Measurements from ENCODE around the gene AVL9.
"Not testable (repeated sequence)": the region's sequence is repeated elsewhere in the genome, so short reads cannot be mapped to it uniquely, and the experiment has no call there.

The AVL9 gene

DNA sequence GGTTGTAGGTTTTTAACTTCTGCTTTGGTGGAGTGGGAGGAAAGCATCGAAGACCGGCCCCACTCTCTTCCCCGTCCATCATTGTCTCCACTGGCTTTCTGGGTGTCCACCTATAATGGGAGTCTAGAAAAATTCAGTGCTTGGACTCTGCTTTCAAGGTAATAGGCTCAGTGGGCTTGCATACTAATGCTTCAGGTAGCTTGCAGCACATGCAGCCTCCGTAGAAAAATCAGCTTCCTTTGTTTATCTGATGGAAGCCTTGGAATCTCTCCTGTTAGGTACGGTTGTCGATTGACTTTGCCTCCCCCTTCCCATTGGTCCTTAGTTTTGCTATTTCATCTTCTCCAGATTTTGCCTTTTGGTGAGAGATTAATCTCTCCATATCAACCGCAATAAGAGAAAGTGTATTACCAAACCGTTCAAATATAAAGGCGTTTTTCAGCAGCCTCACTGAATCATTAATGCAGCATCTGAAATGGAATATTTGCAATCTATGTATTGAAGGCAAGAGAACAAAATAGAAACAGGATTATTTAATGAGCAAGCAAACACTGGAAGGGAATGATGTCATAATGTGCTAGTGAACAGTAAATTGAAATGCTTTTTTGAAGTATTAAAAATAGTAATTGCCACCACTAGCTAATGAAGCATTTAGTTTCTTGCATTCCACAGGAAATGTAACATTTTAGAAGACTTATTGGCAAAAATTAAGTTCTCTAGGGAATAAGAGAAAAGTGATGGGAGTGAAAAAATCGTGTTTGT lies 944 bp downstream of the AVL9 start:
- DNase-seq (ENCODE audit: low spot score), result no peak

DNA sequence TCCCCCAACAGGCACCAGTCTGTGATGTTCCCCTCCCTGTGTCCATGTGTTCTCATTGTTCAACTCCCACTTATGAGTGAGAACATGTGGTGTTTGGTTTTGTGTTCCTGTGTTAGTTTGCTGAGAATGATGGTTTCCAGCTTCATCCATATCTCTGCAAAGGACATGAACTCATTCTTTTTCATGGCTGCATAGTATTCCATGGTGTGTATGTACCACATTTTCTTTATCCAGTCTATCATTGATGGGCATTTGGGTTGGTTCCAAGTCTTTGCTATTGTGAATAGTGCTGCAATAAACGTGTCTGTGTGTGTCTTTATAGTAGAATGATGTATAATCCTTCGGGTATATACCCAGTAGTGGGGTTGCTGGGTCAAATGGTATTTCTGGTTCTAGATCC lies 4.5 kb downstream of the AVL9 start:
- not testable (repeated sequence) for DNase-seq (ENCODE audit: low spot score)

DNA sequence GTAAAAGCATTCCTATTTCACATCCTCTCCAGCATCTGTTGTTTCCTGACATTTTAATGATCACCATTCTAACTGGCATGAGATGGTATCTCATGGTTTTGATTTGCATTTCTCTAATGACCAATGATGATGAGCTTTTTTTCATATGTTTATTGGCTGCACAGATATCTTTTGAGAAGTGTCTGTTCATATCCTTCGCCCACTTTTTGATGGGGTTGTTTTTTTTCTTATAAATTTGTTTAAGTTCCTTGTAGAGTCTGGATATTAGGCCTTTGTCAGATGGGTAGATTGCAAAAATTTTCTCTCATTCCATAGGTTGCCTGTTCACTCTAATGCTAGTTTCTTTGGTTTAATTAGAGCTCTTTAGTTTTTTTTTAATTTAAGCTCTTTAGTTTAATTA lies 4.9 kb downstream of the AVL9 start:
- DNase-seq (ENCODE audit: low spot score), result not testable (repeated sequence)

- DNase-seq (ENCODE audit: low spot score), result no peak
Measured at GRCh38 chr7:32500922-32501341, 5.6 kb downstream of the AVL9 start.

GRCh38 chr7:32501522-32501921 lies 6.2 kb downstream of the AVL9 start:
- no peak for DNase-seq (ENCODE audit: low spot score)

DNA sequence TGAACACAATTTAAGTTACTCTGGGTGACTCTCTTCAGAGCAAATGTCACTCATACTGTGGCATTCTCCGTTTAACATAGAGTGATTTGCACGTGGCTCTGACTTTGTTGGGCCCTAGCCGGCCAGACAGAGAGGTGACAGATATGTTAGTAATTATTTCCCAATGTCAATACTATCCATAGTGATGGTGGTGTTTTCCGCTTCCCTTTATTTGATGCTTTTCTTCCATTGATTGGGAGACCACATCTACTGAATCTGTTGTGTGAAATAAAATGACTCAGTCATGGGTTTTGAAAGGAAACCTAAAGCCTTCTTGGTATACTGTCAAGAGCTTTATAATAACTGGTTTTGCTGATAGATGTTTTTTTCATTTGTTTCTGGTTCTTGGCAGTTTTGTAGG lies 7.4 kb downstream of the AVL9 start:
- no peak for DNase-seq (ENCODE audit: low spot score)

GRCh38 chr7:32506266-32507054 lies 11.2 kb downstream of the AVL9 start:
- no peak for DNase-seq (ENCODE audit: low spot score)

DNA sequence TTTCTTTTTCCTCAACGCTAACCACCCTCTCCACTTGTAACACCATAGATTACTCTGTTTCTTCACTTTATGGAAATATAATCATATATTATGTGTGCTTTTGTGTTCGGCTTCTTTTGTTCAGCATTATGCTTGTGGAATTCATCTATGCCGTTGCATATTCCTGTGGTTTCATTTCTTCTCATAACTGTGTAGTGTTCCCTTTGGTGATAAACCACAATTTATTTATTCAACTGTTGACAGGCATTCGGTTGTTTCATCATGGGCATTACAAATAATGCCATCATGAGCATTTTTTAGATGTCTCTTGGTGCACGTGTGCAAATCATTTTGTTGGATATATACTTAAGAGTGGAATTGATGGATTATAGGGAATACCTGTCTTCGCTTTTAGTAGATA lies 12.1 kb downstream of the AVL9 start:
- no peak for DNase-seq (ENCODE audit: low spot score)

DNA sequence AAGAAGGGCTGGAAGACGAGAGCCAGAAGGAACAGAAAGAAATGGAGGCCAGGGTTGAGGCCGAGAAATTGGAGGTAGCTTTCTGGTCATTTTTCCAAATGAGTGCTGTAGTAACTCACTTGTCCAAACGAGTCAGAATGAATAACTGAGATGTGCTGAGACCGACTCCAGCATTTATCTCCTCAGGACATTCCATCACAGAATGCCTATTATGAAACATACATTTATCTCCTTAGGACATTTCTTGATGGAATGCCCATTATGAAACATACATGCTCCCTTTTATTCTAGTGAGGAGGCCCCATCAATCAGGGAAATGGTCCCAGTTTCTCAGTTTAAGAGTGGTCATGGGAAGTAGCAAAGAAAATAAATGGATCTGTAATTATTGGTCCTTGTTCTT lies 16.5 kb downstream of the AVL9 start:
- no peak for DNase-seq (ENCODE audit: low spot score)

DNA sequence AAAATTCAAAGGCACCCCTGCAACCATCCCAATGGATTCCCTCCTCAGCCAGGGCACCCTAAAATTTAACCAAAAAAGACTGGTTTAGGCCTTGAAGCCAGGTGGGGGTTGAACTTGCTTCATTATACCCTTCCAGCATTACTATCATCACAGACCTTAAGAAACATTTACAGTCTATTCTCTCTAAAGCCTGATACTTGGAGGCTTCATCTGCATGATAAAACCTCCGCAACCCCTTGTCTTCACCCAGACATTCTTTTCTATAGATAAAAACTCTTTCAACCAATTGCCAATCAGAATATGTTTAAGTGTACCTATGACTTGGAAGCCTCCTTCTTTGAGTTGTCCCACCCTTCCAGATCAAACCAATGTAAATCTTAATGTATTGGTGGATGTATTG lies 17.9 kb downstream of the AVL9 start:
- DNase-seq (ENCODE audit: low spot score), result no peak

DNA sequence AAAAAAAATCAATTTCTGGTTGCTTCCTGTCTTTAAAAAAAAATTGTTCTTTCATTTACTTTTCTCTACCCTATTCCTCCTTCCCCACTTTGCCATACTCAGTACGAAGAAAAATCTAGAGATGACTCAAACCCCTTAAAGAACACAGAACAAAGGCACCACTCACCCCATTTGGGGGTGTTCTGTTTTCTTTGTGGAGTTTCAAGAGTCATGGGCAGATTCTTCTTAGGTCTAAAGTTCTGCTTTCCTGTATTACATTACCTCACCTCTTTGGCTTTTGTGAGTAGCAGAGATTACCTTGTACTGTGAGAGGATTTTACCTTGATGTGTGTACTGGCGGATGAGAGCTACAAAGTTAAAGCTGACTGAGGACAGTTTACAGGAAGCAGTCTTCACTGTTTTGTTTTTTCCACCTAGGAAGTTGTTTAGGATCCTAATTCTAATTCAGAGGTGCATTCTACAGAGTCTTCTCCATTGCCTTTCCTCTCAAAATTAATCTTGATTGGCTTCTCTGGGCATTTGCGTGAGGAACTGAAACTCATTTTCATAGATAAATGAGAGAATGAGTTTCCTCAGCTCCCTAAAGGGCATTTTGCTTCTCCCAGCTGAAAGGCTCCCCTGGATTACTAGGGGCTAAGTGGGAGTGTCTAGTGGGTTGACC lies 20.7 kb downstream of the AVL9 start:
- DNase-seq (ENCODE audit: low spot score), result no peak

DNA sequence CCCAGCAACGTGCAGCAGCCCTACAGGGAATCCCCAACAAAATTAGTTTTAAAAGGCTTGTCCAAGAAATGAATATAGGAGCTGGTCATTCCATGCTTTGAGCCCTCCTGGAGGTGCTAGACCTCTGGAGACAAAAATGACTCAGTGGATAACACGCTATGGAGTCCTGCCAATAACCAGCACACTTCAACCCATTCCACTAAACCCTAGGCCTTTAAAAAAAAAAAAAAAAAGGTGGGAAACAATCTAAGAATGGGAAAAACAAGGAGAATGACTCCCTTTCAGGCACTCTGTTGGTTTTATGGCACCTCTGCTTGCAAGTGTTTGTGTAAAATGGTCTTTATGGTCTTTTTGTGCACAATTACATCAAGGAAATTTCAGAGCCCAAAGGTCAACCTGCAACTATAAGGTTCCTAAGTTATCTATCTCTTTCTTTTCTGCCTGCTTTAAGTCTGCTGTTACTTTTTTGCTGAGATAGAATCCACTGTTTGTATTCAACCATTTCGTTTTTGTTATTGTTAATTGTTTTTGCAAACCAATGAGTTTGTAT lies 21.3 kb downstream of the AVL9 start:
- no peak for DNase-seq (ENCODE audit: low spot score)

- DNase-seq (ENCODE audit: low spot score), result peak; percentile 68
Measured at GRCh38 chr7:32518534-32519140, 23.3 kb downstream of the AVL9 start.

DNA sequence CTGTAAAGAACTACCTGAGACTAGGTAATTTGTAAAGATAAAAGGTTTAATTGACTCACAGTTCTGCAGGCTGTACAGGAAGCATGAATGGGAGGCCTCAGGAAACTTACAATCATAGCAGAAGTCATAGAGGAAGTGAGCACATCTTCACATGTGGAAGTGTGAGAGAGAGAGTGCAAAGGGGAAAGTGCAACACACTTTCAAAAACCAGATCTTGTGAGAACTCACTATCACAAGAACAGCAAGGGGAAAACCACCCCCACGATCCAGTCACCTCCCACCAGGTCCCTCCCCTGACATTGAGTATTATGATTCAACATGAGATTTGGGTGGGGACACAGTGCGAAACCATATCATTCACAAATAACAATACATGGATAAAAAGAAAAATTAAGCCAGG lies 24.5 kb downstream of the AVL9 start:
- no peak for DNase-seq (ENCODE audit: low spot score)

DNA sequence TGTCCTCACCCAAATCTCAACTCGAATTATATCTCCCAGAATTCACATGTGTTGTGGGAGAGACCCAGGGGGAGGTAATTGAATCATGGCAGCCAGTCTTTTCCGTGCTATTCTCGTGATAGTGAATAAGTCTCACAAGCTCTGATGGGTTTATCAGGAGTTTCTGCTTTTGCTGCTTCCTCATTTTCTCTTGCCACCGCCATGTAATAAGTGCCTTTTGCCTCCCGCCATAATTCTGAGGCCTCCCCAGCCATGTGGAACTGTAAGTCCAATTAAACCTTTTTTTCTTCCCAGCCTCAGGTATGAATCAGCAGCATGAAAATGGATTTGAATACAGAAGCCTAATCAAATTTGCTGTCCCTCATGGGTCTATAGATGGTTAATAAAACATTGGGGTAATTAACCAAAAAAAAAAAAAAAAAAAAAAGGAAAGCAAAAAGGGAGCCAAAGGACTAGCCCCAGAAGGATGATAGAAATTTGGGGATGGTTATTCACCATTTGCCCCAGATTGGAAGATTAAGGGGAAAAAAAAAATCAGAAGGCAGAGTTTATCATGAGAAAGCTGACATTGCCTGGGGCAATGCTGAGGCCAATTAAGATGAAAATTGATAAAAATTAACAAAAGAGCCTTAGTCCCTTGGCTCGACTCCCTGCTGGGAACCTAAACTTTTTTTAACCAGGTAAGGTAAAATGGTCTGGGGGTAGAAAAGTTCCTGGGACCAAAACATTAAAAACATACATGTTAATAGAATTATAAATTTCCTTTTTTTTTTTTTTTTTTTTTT lies 27.6 kb downstream of the AVL9 start:
- DNase-seq (ENCODE audit: low spot score), result no peak

- DNase-seq (ENCODE audit: low spot score), result no peak
Measured at GRCh38 chr7:32524631-32525030, 29.3 kb downstream of the AVL9 start.

DNA sequence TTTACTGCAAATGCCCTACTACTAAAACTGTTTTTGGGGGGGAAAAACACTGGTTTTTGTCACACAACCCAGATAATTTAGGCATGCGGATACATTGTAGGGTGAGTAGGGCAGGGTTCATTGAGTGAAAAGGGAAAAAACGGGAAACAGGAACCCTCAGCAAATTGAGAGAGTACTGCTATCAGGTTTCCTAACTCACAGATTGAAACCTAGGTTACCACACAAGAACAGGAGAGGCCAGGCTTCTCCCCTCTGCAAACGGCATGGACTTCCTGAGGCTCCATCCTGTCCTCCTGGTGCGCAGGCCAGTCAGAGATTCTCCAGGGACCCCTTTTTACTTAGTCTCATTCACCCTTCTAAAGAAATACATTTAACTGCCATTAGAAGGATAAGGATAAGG lies 30.6 kb downstream of the AVL9 start:
- no peak for DNase-seq (ENCODE audit: low spot score)

DNA sequence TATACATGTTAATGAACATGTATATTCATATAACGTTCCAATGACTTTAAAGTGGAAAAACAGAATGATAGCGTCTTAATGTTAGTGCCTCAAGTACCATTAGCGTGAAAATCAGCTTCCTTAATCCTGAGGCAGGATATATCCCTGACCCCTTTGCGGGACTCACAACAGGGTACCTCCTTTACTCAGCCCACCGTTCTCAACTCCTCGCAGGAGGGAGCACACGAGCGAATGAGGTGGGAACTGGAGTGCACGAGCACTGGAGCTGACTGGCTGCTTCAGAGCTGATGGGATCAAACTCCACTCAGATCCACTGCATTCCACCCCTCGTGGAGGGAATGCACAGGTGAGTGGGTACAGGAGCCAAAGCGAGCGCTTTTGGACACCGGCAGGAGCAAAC lies 36.1 kb downstream of the AVL9 start:
- no peak for DNase-seq (ENCODE audit: low spot score)

DNA sequence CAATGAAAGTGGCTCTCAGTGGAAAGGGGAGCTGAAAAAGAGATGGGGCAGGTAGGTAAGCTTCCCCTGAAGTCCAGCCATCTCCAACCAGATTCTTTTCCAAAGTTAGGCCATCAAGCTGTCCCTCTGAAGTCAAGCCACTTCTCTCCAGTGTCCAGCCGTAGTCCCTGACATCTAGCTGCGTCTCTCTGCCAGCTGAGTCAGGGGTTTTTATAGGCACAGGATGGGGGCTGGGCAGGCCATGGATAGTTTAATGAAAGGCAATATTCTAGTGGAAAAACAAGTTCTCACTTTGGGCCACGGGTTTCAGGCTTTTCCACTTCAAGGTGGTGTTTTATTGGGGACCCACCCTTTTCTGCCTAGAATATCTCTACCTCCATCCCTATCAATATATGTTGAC lies 36.8 kb downstream of the AVL9 start:
- DNase-seq (ENCODE audit: low spot score), result no peak

DNA sequence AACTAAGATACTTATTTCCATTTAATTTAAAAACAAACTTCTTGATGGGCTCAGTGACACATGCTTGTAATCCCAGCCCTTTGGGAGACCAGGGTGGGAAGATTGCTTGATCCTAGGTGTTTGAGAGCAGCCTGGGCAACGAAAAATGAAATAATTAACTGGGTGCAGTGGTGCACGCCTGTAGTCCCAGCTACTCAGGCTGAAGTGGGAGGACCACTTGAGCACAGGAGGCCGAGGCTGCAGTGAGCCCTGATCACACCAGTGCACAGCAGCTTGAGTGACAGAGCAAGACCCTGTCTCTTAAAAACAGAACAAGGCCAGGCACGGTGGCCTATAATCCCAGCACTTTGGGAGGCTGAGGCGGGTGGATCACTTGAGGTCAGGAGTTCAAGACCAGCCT lies 37.4 kb downstream of the AVL9 start:
- DNase-seq (ENCODE audit: low spot score), result no peak
